H1 (cell line): ENCODE data around the gene TRHDE. TPM values are rescaled to one million over a fixed set of nuclear protein-coding genes. Genes with fewer than 3 reads are reported as not detected.

Experiments used
- CTCF ChIA-PET: fragments of 300-600 bp; sonication (Branson Sonifier 250); formaldehyde crosslinking; loops from one replicate; lab custom pipeline; 2021; ENCODE audit not compliant: partially characterized antibody; lab: Charles Lee
- POLR2A ChIA-PET: fragments of 300-600 bp; sonication (Branson Sonifier 250); formaldehyde crosslinking; loops from one replicate; lab custom pipeline; 2021; ENCODE audit warnings: inconsistent platforms; ENCODE audit not compliant: partially characterized antibody; lab: Charles Lee
- DNase-seq, 2 experiments: peaks; one replicate each; pipeline versions ENCODE4 v3.0.0 to v3.0.0-alpha.2; 2010 to 2022; ENCODE audit warnings: low spot score in 2 of 2, low read depth in 1 of 2, mixed read lengths in 1 of 2
- FAIRE-seq: peaks from 2 replicates; lab custom pipeline; 2011; peaks lifted over from hg19 to GRCh38; lab: Jason Lieb, UNC
- H2AFZ ChIP-seq: 2 replicates; pipeline ENCODE4 v1.8.1; 2012; ENCODE audit warnings: low read length, inconsistent platforms
- H2AK5ac ChIP-seq: 2 replicates; pipeline ENCODE4 v1.6.1; 2013; ENCODE audit warnings: low read depth, low read length
- H2BK120ac ChIP-seq: replicated peaks from 2 replicates; pipeline ENCODE3; 2013; ENCODE audit warnings: low read depth, low read length, inconsistent platforms
- H2BK12ac ChIP-seq: 2 replicates; pipeline ENCODE4 v1.6.1; 2013; ENCODE audit warnings: low read depth, low read length
- H2BK15ac ChIP-seq: 2 replicates; pipeline ENCODE4 v1.6.1; 2013; ENCODE audit warnings: low read length
- H2BK20ac ChIP-seq: 2 replicates; pipeline ENCODE4 v1.6.1; 2013; ENCODE audit warnings: low read length
- H2BK5ac ChIP-seq: 2 replicates; pipeline ENCODE4 v1.6.1; 2013; ENCODE audit warnings: low read depth, low read length
- H3K14ac ChIP-seq: 2 replicates; pipeline ENCODE4 v1.6.1; 2013; ENCODE audit warnings: inconsistent platforms; ENCODE audit not compliant: insufficient read length
- H3K18ac ChIP-seq: 2 replicates; pipeline ENCODE4 v1.6.1; 2013; ENCODE audit warnings: low read length; ENCODE audit errors: extremely low read depth
- H3K23ac ChIP-seq: 2 replicates; pipeline ENCODE4 v1.6.1; 2013; ENCODE audit warnings: inconsistent platforms; ENCODE audit not compliant: insufficient read length
- H3K23me2 ChIP-seq: 2 replicates; pipeline ENCODE4 v1.6.1; 2013; ENCODE audit warnings: low read depth, low read length
- H3K27ac ChIP-seq: 2 replicates; pipeline ENCODE4 v1.6.1; 2011; ENCODE audit warnings: low read depth, low read length, inconsistent platforms
- H3K27me3 ChIP-seq, 4 experiments: replicated peaks in 1 of 4; 1 replicate in 1 of 4; 2 replicates in 3 of 4; pipeline versions ENCODE4 v1.6.1 to v1.8.1; 2011 to 2013; ENCODE audit warnings: low read length in 3 of 4, mild to moderate bottlenecking in 3 of 4, inconsistent platforms in 2 of 4, mixed read lengths in 2 of 4, moderate library complexity in 1 of 4; ENCODE audit not compliant: control insufficient read depth in 3 of 4, insufficient read depth in 3 of 4; ENCODE audit errors: extremely low read depth in 1 of 4
- H3K36me3 ChIP-seq, 4 experiments: 2 replicates each; pipeline versions ENCODE4 v1.6.1 to v1.8.1; 2011 to 2013; ENCODE audit warnings: mild to moderate bottlenecking in 4 of 4, low read length in 3 of 4, moderate library complexity in 2 of 4, control low read depth in 1 of 4, inconsistent platforms in 1 of 4; ENCODE audit not compliant: insufficient read depth in 4 of 4, control insufficient read depth in 2 of 4
- H3K4ac ChIP-seq: replicated peaks from 2 replicates; pipeline ENCODE3; 2013; ENCODE audit warnings: low read length, low read depth, mixed read lengths, inconsistent platforms; ENCODE audit not compliant: insufficient read length
- H3K4me1 ChIP-seq, 4 experiments: replicated peaks in 1 of 4; 1 replicate in 1 of 4; 2 replicates in 3 of 4; pipeline versions ENCODE4 v1.6.1 to v1.8.1; 2011 to 2013; ENCODE audit warnings: low read length in 3 of 4, inconsistent platforms in 2 of 4, mixed read lengths in 1 of 4; ENCODE audit not compliant: insufficient read depth in 4 of 4, control insufficient read depth in 3 of 4
- H3K4me2 ChIP-seq, 2 experiments: 2 replicates each; pipeline versions ENCODE4 v1.6.1 to v1.8.1; 2011 to 2013; ENCODE audit warnings: low read depth in 2 of 2, low read length in 2 of 2, control low read depth in 1 of 2, inconsistent platforms in 1 of 2, mild to moderate bottlenecking in 1 of 2; ENCODE audit not compliant: insufficient read depth in 1 of 2
- H3K4me3 ChIP-seq, 4 experiments: fragments of 200-600, 300-600 bp in 1 of 4; sonication (generic), shearing (Covaris generic), sonication (Bioruptor Twin) in 1 of 4; 2 replicates each; pipeline versions ENCODE4 v1.5.1 to v1.8.1; 2011 to 2016; ENCODE audit warnings: low read length in 4 of 4, low read depth in 3 of 4, control low read depth in 2 of 4, inconsistent platforms in 2 of 4, mild to moderate bottlenecking in 2 of 4, mixed read lengths in 1 of 4, moderate library complexity in 1 of 4; ENCODE audit not compliant: insufficient read depth in 2 of 4; ENCODE audit errors: extremely low read depth in 1 of 4
- H3K56ac ChIP-seq: replicated peaks from 2 replicates; pipeline ENCODE3; 2013; ENCODE audit warnings: low read depth, mild to moderate bottlenecking, mixed read lengths, low read length, inconsistent platforms; ENCODE audit not compliant: insufficient read length
- H3K79me1 ChIP-seq: 2 replicates; pipeline ENCODE4 v1.6.1; 2013; ENCODE audit warnings: low read depth, low read length, control low read depth
- H3K79me2 ChIP-seq, 2 experiments: 2 replicates each; pipeline versions ENCODE4 v1.6.1 to v1.8.1; 2012 to 2013; ENCODE audit warnings: low read length in 2 of 2, mild to moderate bottlenecking in 2 of 2, inconsistent platforms in 1 of 2; ENCODE audit not compliant: insufficient read depth in 2 of 2, control insufficient read depth in 1 of 2
- H3K9ac ChIP-seq, 4 experiments: replicated peaks in 1 of 4; 1 replicate in 1 of 4; 2 replicates in 3 of 4; pipeline versions ENCODE4 v1.6.1 to v1.8.1; 2011 to 2013; ENCODE audit warnings: low read depth in 3 of 4, low read length in 3 of 4, control low read depth in 2 of 4, mild to moderate bottlenecking in 2 of 4, moderate library complexity in 2 of 4, inconsistent platforms in 1 of 4; ENCODE audit errors: extremely low read depth in 1 of 4
- H3K9me3 ChIP-seq, 2 experiments: 2 replicates each; pipeline versions ENCODE4 v1.6.1 to v1.8.1; 2012 to 2013; ENCODE audit warnings: mild to moderate bottlenecking in 2 of 2, moderate library complexity in 2 of 2, control low read depth in 1 of 2, inconsistent platforms in 1 of 2, low read depth in 1 of 2, low read length in 1 of 2, mixed read lengths in 1 of 2; ENCODE audit not compliant: insufficient read depth in 2 of 2
- H4K20me1 ChIP-seq, 2 experiments: replicated peaks in 1 of 2; 2 replicates each; pipeline versions ENCODE3 to v1.8.1; 2011 to 2013; ENCODE audit warnings: inconsistent platforms in 2 of 2, low read length in 2 of 2, mild to moderate bottlenecking in 1 of 2; ENCODE audit not compliant: insufficient read depth in 2 of 2, control insufficient read depth in 1 of 2
- H4K5ac ChIP-seq: 2 replicates; pipeline ENCODE4 v1.6.1; 2013; ENCODE audit warnings: low read length, low read depth, mixed read lengths, inconsistent platforms; ENCODE audit not compliant: insufficient read length
- H4K8ac ChIP-seq: 2 replicates; pipeline ENCODE4 v1.8.0; 2013; ENCODE audit warnings: mild to moderate bottlenecking, moderate library complexity, low read length, inconsistent platforms; ENCODE audit not compliant: insufficient read depth; ENCODE audit errors: extremely low read depth
- H4K91ac ChIP-seq: replicated peaks from 2 replicates; pipeline ENCODE3; 2013; ENCODE audit warnings: low read length, mixed read lengths, inconsistent platforms; ENCODE audit not compliant: insufficient read length
- CBX5 ChIP-seq: fragments of 300-800, 300-1000 bp; sonication (generic); IDR thresholded peaks from 2 replicates; pipeline ENCODE4 v1.7.1; 2016; ENCODE audit warnings: antibody characterized with exemption, low read length, low read depth
- CEBPB ChIP-seq: IDR thresholded peaks from 2 replicates; pipeline ENCODE4 v1.6.1; 2012; ENCODE audit warnings: low read depth, low read length
- CHD1 ChIP-seq: IDR thresholded peaks from 2 replicates; pipeline ENCODE4 v1.6.1; 2012; ENCODE audit warnings: low read depth, low read length, improper control_type of control experiment
- MAX ChIP-seq: IDR thresholded peaks from 2 replicates; pipeline ENCODE4 v1.6.1; 2012; ENCODE audit warnings: inconsistent platforms
- RAD21 ChIP-seq, 2 experiments: IDR thresholded peaks in 1 of 2; conservative IDR thresholded peaks in 1 of 2; 2 replicates each; pipeline ENCODE4 v1.6.1; 2011; ENCODE audit warnings: low read depth in 2 of 2, low read length in 2 of 2, improper control_type of control experiment in 1 of 2, inconsistent platforms in 1 of 2, mild to moderate bottlenecking in 1 of 2, moderate library complexity in 1 of 2
- SRF ChIP-seq: IDR thresholded peaks from 2 replicates; pipeline ENCODE4 v1.6.1; 2011; ENCODE audit warnings: mild to moderate bottlenecking, low read depth, low read length, moderate library complexity
- TBP ChIP-seq: IDR thresholded peaks from 2 replicates; pipeline ENCODE4 v1.6.1; 2011; ENCODE audit warnings: low read depth, low read length, improper control_type of control experiment
- TEAD4 ChIP-seq: IDR thresholded peaks from 2 replicates; pipeline ENCODE4 v1.6.1; 2012; ENCODE audit warnings: low read depth, low read length, inconsistent platforms, mixed read lengths
- ZNF274 ChIP-seq: IDR thresholded peaks from 2 replicates; pipeline ENCODE4 v1.7.0; 2012; ENCODE audit warnings: low read length, borderline replicate concordance; ENCODE audit errors: extremely low read depth
- WGBS, 2 experiments: shearing (Covaris generic) in 1 of 2; methylation state at CpG; one replicate each; pipeline versions ENCODE4 v1.1.6 to v1.1.7; 2013 to 2015; ENCODE audit warnings: low lambda C conversion rate in 2 of 2, mixed read lengths in 2 of 2, inconsistent platforms in 1 of 2, low coverage in 1 of 2, missing lambda C conversion rate in 1 of 2; ENCODE audit not compliant: insufficient replicate concordance in 2 of 2, insufficient coverage in 1 of 2, insufficient read length in 1 of 2; ENCODE audit errors: extremely low coverage in 1 of 2, missing lambda C conversion rate in 1 of 2; 5-methylcytosine and 5-hydroxymethylcytosine counted together
- polyA plus RNA-seq, 7 experiments: library from polyadenylated mRNA; depleted of rRNA in 3 of 7; stranded (reverse) in 5 of 7; unstranded in 2 of 7; fragments of >200 nt in 5 of 7; fragments of 200-250 nt in 2 of 7; gene quantifications; 1 replicate in 5 of 7; 2 replicates in 1 of 7; 4 replicates in 1 of 7; pipeline versions ENCODE4 v1.2.1 to v1.2.3, GENCODE V29; 2011 to 2013; ENCODE audit warnings: missing spikeins in 2 of 7, mixed read lengths in 2 of 7
- total RNA-seq: library from RNA; stranded (reverse); fragmentation: NEBNext Ultra II Directional; extraction: Animal tissue kit (Norgen Biotek cat#: 25700); gene quantifications from 2 replicates; pipeline ENCODE4 v1.2.1, GENCODE V29; 2021
- TF ChIP-seq, protein P1 (sequence below), 3 experiments: IDR thresholded peaks; 1 replicate in 2 of 3; 2 replicates in 1 of 3; pipeline versions ENCODE4 v1.5.1 to v1.6.1; 2011; ENCODE audit warnings: low read length in 3 of 3, mild to moderate bottlenecking in 3 of 3, inconsistent platforms in 2 of 3, low read depth in 1 of 3, moderate library complexity in 1 of 3; ENCODE audit not compliant: insufficient read depth in 1 of 3; ENCODE audit errors: control extremely low read depth in 1 of 3

TRHDE gene
- total and polyA plus RNA-seq, 2 of the 8 experiments (the other 6 are each of a cell fraction or from before 2014, with no cell fraction given): 1.3 to 5.0 TPM

DNA sequence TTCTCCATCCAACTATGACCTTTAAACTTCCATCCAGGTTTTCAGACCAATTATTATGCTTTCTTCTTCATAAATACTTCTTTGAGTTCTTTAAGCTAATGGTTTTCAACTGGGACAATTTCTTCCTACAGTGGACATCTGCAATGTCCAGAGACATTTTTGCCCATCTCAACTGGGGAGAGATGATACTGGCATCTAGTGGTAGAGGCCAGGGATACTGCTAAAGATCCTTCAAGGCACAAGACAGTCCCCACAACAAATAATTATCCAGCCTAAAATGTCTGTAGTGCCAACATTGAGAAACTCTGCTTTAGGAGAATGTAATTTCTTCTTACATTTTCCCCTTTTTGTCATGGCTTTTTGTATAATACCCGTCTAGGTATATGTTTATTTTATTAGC is 10.6 kb downstream of the TRHDE start:
- H3K14ac ChIP-seq: no peak overlapping the region
- H3K18ac ChIP-seq: no peak overlapping the region
- no peaks in the 10 kb centered on the region for H3K23me2 ChIP-seq
- ChIA-PET POLR2A (no interaction called here), CTCF (interaction anchor here (1.0 to 2.1 kb wide), 10 partner anchors 8 to 288 kb away, joined by 3 to 6 read pairs (median 4); no protein-coding TSS in a partner anchor)
- no peak overlapping the region for H2AFZ ChIP-seq
- FAIRE-seq: peak; percentile 57
- 75% methylated on average over 1 of the region's 1 CpG; no CpG with 5 or more reads in 1 of the 2 experiments for WGBS, 2 experiments
- no peak overlapping the region for H4K8ac ChIP-seq
- H3K36me3 ChIP-seq: no peaks in the 10 kb centered on the region
- H2BK15ac ChIP-seq: no peak overlapping the region
- no peak for DNase-seq
- H4K91ac ChIP-seq: no peak overlapping the region
- H3K9ac ChIP-seq: no peak overlapping the region
- no peak overlapping the region for H4K5ac ChIP-seq
- H3K23ac ChIP-seq: no peak overlapping the region
- no peak overlapping the region for H2AK5ac ChIP-seq
- H2BK20ac ChIP-seq: no peak overlapping the region
- no peak overlapping the region for H3K4me3 ChIP-seq
- H3K4me1 ChIP-seq: peaks cover 0 to 5% (median 3%) of the 10 kb centered on the region in 4 experiments; a peak in 4 of 7 replicates
- no peak overlapping the region for H2BK120ac ChIP-seq
- H3K27ac ChIP-seq: no peak overlapping the region
- no peaks in the 10 kb centered on the region for H4K20me1 ChIP-seq
- H2BK5ac ChIP-seq: no peak overlapping the region
- no peak overlapping the region for H3K4me2 ChIP-seq
- H3K79me2 ChIP-seq: no peaks in the 10 kb centered on the region
- H3K4ac ChIP-seq: no peak overlapping the region
- H3K79me1 ChIP-seq: no peaks in the 10 kb centered on the region
- no peaks in the 10 kb centered on the region for H3K9me3 ChIP-seq
- no peak for TF ChIP-seq TEAD4
- TF ChIP-seq CEBPB: no peak
- no peak for TF ChIP-seq MAX
- TF ChIP-seq, protein P1, sequence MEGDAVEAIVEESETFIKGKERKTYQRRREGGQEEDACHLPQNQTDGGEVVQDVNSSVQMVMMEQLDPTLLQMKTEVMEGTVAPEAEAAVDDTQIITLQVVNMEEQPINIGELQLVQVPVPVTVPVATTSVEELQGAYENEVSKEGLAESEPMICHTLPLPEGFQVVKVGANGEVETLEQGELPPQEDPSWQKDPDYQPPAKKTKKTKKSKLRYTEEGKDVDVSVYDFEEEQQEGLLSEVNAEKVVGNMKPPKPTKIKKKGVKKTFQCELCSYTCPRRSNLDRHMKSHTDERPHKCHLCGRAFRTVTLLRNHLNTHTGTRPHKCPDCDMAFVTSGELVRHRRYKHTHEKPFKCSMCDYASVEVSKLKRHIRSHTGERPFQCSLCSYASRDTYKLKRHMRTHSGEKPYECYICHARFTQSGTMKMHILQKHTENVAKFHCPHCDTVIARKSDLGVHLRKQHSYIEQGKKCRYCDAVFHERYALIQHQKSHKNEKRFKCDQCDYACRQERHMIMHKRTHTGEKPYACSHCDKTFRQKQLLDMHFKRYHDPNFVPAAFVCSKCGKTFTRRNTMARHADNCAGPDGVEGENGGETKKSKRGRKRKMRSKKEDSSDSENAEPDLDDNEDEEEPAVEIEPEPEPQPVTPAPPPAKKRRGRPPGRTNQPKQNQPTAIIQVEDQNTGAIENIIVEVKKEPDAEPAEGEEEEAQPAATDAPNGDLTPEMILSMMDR (IDR thresholded peaks at IDR 0.05; ENCODE audit: control extremely low read depth in 1 of 3, insufficient read depth in 1 of 3, low read depth in 1 of 3, low read length in 3 of 3): peak in 2 of 3 experiments; percentile 55 to 66; a peak in 3 of 4 replicates
- no peak for TF ChIP-seq CHD1
- TF ChIP-seq RAD21 (IDR thresholded peaks at IDR 0.05 in 1 of 2, conservative IDR thresholded peaks at IDR 0.05 in 1 of 2; ENCODE audit: low read depth in 2 of 2, low read length in 2 of 2): peak; percentile 82 to 83
- TF ChIP-seq SRF: no peak
- TF ChIP-seq CBX5: no peak
- no peak for TF ChIP-seq ZNF274
- TF ChIP-seq TBP: no peak
- TF ChIP-seq, all 59 proteins: peak for 2
- Histone ChIP-seq H2BK12ac (no peak overlapping the region), H3K27me3 (no peaks in the 10 kb centered on the region), H3K56ac (no peak overlapping the region)
